Keratinocyte (primary cell): ENCODE data around the gene LDAH.

Experiments used
- EZH2 ChIP-seq: IDR thresholded peaks from one replicate; pipeline ENCODE4 v1.6.1; 2012; ENCODE audit warnings: inconsistent platforms, mild to moderate bottlenecking, low read length, moderate library complexity
- TF ChIP-seq, protein P1 (sequence below), 3 experiments: IDR thresholded peaks in 1 of 3; conservative IDR thresholded peaks in 1 of 3; optimal IDR thresholded peaks in 1 of 3; 2 replicates in 2 of 3; 3 replicates in 1 of 3; pipeline versions ENCODE3 to v1.5.1; 2011; ENCODE audit warnings: low read length in 3 of 3, mild to moderate bottlenecking in 3 of 3, moderate library complexity in 2 of 3, control low read depth in 1 of 3, inconsistent platforms in 1 of 3; ENCODE audit not compliant: insufficient read depth in 2 of 3; ENCODE audit errors: extremely low read depth in 1 of 3

DNA sequence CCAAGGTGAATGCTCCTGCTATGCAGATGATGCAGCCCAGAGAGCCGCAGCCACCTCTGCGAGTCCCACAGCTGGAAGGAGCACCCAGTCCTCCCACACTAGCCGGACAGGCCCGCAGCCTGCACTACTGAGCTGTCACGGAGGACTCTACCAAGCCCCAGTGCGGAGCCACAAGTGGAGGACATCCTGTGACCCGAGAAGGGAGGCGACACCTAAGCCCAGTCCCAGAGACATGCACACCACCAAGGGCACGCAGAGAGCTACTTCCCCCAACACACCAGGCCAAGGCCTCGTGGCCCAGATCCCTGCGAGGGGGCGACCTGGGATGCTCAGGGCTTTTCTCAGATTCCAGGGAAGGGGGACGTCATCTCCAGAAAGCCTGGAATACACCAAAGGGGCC is 184.9 kb downstream of the LDAH start:
- TF ChIP-seq, protein P1, sequence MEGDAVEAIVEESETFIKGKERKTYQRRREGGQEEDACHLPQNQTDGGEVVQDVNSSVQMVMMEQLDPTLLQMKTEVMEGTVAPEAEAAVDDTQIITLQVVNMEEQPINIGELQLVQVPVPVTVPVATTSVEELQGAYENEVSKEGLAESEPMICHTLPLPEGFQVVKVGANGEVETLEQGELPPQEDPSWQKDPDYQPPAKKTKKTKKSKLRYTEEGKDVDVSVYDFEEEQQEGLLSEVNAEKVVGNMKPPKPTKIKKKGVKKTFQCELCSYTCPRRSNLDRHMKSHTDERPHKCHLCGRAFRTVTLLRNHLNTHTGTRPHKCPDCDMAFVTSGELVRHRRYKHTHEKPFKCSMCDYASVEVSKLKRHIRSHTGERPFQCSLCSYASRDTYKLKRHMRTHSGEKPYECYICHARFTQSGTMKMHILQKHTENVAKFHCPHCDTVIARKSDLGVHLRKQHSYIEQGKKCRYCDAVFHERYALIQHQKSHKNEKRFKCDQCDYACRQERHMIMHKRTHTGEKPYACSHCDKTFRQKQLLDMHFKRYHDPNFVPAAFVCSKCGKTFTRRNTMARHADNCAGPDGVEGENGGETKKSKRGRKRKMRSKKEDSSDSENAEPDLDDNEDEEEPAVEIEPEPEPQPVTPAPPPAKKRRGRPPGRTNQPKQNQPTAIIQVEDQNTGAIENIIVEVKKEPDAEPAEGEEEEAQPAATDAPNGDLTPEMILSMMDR (optimal IDR thresholded peaks at IDR 0.05 in 1 of 3, IDR thresholded peaks at IDR 0.05 in 1 of 3, conservative IDR thresholded peaks at IDR 0.05 in 1 of 3; ENCODE audit: extremely low read depth in 1 of 3, insufficient read depth in 2 of 3, low read length in 3 of 3) = no peak
- no peak for TF ChIP-seq EZH2
